ENCODE measurements around the gene SELENOM. TPM values are rescaled to one million over a fixed set of nuclear protein-coding genes. Genes with fewer than 3 reads are reported as not detected.

The SELENOM gene
- total RNA-seq, 3 donors from 2014 or later (not counting 1 experiment from before 2014, with no cell fraction given): 8.1 to 14.0 (median 10.6) TPM

DNA sequence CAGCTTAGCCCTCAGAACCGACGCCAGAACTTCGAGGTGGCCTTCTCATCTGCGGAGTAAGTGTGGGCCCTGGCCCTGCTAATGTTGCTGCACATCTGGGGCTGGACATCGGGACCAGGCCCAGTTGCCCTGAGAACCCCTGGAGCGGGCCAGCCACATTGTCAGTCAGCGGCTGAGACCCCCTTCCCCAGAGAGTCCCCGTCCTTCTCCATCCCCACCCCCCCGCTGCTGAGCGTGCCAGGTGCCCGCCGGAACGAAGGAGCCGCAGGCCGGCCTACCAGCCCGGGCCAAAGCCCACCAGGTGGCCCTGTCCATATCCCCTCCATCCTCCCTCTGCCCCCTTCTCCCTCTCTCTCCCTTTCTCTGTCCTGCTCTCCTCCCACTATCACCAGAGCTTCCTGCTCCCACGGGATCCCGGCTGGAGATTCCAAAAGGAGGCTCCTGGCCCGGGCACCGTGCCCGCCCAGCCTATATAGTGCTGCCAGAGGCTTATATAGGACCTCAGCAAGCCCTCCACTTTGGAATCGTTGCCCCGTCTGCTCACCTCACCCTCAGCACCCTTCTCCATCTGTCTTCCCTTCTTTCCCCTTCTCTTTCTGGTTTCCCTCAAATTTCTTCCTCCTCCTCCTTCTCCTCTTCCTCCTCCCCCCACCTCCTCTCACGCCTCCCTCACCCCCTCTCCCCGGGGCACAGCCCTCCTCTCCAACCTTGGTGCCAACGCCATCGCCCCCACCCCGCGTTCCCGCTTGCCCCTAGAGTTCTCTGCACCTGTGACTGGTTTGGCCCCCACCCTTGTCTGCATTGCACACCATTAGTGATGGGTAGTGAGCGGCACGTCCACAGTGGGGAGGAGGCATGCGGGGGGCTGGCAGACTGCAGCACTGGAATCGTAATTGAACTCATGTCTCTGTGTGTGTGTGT is 7.3 kb downstream of the SELENOM start:
- intact Hi-C loops (cut with micrococcal nuclease): no loop called here
- H3K36me3 Mint-ChIP-seq: no peaks in the 10 kb centered on the region
- H3K4me1 Mint-ChIP-seq: peaks cover 0 to 4% of the 10 kb centered on the region in 2 donors
- no peaks in the 10 kb centered on the region for H3K36me3 ChIP-seq (ENCODE audit: control insufficient read depth, insufficient read depth, low read length)
- TF ChIP-seq CTCF (IDR thresholded peaks at IDR 0.05): no peak
- no peaks in the 10 kb centered on the region for H3K9me3 ChIP-seq (ENCODE audit: control insufficient read depth, insufficient read depth, low read length)
- H3K9me3 Mint-ChIP-seq: no peaks in the 10 kb centered on the region
- H3K27me3 ChIP-seq (ENCODE audit: control insufficient read depth, insufficient read depth, low read length): no peaks in the 10 kb centered on the region
- H3K27ac Mint-ChIP-seq: no peak overlapping the region
- WGBS (ENCODE audit: insufficient coverage): 96% methylated on average over 32 of the region's 34 CpGs
- ATAC-seq (no peak), DNase-seq (no peak)
- no peak overlapping the region for H3K27ac ChIP-seq (ENCODE audit: low read length)
- H3K4me3 Mint-ChIP-seq: no peak overlapping the region
- H3K4me3 ChIP-seq (ENCODE audit: low read length): no peak overlapping the region
- H3K27me3 Mint-ChIP-seq (ENCODE audit: low read depth in 2 of 2): no peaks in the 10 kb centered on the region
- H3K4me1 ChIP-seq (ENCODE audit: control insufficient read depth, insufficient read depth, low read length): no peaks in the 10 kb centered on the region

DNA sequence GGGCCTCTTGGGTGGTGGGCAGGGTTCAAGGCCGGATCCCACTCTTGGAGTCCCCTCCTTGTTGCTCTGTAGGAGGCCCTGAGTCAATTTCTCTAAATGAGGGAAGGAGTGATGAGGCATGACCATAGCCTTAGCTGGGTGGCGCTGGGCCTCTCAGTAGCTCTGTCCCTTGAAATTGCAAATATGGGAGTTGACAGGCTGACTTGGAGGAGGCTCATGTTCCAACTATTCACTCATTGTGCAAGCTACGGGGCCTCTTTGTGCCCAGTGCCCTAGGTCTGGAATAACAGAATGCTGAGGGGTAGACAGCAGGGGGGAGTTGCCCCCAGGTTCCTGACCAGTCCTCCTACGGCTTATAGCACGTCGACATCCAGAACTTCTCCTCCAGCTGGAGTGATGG is 8.0 kb downstream of the SELENOM start:
- no peaks in the 10 kb centered on the region for H3K9me3 Mint-ChIP-seq
- no peak overlapping the region for H3K4me3 Mint-ChIP-seq
- H3K9me3 ChIP-seq (ENCODE audit: control insufficient read depth, insufficient read depth, low read length): no peaks in the 10 kb centered on the region
- TF ChIP-seq CTCF (IDR thresholded peaks at IDR 0.05): no peak
- no peak overlapping the region for H3K4me3 ChIP-seq (ENCODE audit: low read length)
- no peak for DNase-seq
- WGBS (ENCODE audit: insufficient coverage): 97% methylated on average over 6 of the region's 6 CpGs
- H3K4me1 Mint-ChIP-seq: peaks cover 0 to 4% of the 10 kb centered on the region in 2 donors
- H3K4me1 ChIP-seq (ENCODE audit: control insufficient read depth, insufficient read depth, low read length): no peaks in the 10 kb centered on the region
- no peaks in the 10 kb centered on the region for H3K27me3 ChIP-seq (ENCODE audit: control insufficient read depth, insufficient read depth, low read length)
- H3K27ac Mint-ChIP-seq: no peak overlapping the region
- no peaks in the 10 kb centered on the region for H3K36me3 ChIP-seq (ENCODE audit: control insufficient read depth, insufficient read depth, low read length)
- intact Hi-C loops (cut with micrococcal nuclease): no loop called here
- no peak for ATAC-seq
- no peak overlapping the region for H3K27ac ChIP-seq (ENCODE audit: low read length)
- no peaks in the 10 kb centered on the region for H3K27me3 Mint-ChIP-seq (ENCODE audit: low read depth in 2 of 2)
- no peaks in the 10 kb centered on the region for H3K36me3 Mint-ChIP-seq

DNA sequence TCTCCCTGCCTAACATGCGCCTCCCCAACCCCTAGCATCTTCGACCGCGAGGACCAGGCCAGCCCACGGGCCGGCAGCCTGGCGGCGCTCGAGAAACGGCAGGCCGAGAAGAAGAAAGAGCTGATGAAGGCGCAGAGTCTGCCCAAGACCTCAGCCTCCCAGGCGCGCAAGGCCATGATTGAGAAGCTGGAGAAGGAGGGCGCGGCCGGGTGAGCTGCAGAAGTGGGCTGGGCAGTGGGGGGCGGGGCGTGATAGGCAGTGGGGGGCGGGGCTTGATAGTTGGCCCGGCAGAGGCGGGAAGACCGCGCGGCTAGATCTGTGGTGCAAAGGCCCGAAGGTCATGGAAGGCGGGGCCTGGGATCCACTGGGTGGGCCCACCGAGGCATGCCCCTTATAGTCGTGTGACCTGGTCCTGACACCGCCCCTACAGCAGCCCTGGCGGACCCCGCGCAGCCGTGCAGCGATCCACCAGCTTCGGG is 8.7 kb downstream of the SELENOM start:
- Histone ChIP-seq H3K36me3 (ENCODE audit: control insufficient read depth, insufficient read depth, low read length) (no peaks in the 10 kb centered on the region), H3K4me3 (ENCODE audit: low read length) (no peak overlapping the region), H3K9me3 (ENCODE audit: control insufficient read depth, insufficient read depth, low read length) (no peaks in the 10 kb centered on the region), H3K4me1 (ENCODE audit: control insufficient read depth, insufficient read depth, low read length) (no peaks in the 10 kb centered on the region), H3K27ac (ENCODE audit: low read length) (no peak overlapping the region), H3K27me3 (ENCODE audit: control insufficient read depth, insufficient read depth, low read length) (no peaks in the 10 kb centered on the region)
- no peak for TF ChIP-seq CTCF (IDR thresholded peaks at IDR 0.05)
- Mint-ChIP-seq H3K27ac (no peak overlapping the region), H3K27me3 (ENCODE audit: low read depth in 2 of 2) (no peaks in the 10 kb centered on the region), H3K4me1 (peaks cover 0 to 4% of the 10 kb centered on the region in 2 donors), H3K9me3 (no peaks in the 10 kb centered on the region), H3K4me3 (no peak overlapping the region), H3K36me3 (no peaks in the 10 kb centered on the region)
- 96% methylated on average over 36 of the region's 36 CpGs for WGBS (ENCODE audit: insufficient coverage)
- ATAC-seq: no peak
- no peak for DNase-seq
- intact Hi-C loops (cut with micrococcal nuclease): no loop called here

All from natural killer cell (primary cell).